GM18502 (cell line): Measurements from ENCODE around the gene DEPDC1.
A peak's percentile ranks its signal among the peaks of the same experiment; 100 is the strongest.
"Not testable (repeated sequence)": the region's sequence is repeated elsewhere in the genome, so short reads cannot be mapped to it uniquely, and the experiment has no call there.

ENCODE experiments used
- ATAC-seq: cut with Tn5 transposase; IDR thresholded peaks from one replicate; pipeline ENCODE4 v1.9.1; 2021; ENCODE audit warnings: mild to moderate bottlenecking; ENCODE audit not compliant: unreplicated experiment, poor library complexity

The DEPDC1 gene

GRCh38 chr1:68496680-68497357 lies at the start of gene DEPDC1:
Gene DEPDC1, minus strand, starts transcription at chr1:68497082. Its CDS starts 83 bp downstream, at chr1:68496999.
- peak; percentile 94 for ATAC-seq

GRCh38 chr1:68544651-68545050 lies 47.8 kb upstream of the DEPDC1 start:
- no peak for ATAC-seq

- ATAC-seq, result no peak
Measured at GRCh38 chr1:68542586-68542985, 45.7 kb upstream of the DEPDC1 start.

- ATAC-seq, result no peak
Measured at GRCh38 chr1:68538941-68539340, 42.1 kb upstream of the DEPDC1 start.

GRCh38 chr1:68528243-68528642 lies 31.4 kb upstream of the DEPDC1 start:
- ATAC-seq, result no peak

- no peak for ATAC-seq
Measured at GRCh38 chr1:68525781-68526180, 28.9 kb upstream of the DEPDC1 start.

- ATAC-seq, result no peak
Measured at GRCh38 chr1:68521286-68521685, 24.4 kb upstream of the DEPDC1 start.

- no peak for ATAC-seq
Measured at GRCh38 chr1:68516066-68516465, 19.2 kb upstream of the DEPDC1 start.

GRCh38 chr1:68511254-68511653 lies 14.4 kb upstream of the DEPDC1 start:
- ATAC-seq, result no peak

- ATAC-seq, result no peak
Measured at GRCh38 chr1:68506386-68506785, 9.5 kb upstream of the DEPDC1 start.

GRCh38 chr1:68503085-68503484 lies 6.2 kb upstream of the DEPDC1 start:
- ATAC-seq, result no peak

GRCh38 chr1:68497358-68497698 lies 446 bp upstream of the DEPDC1 start:
- peak; percentile 24 for ATAC-seq

- peak; percentile 29 for ATAC-seq
Measured at GRCh38 chr1:68495968-68496679, 758 bp downstream of the DEPDC1 start.

- no peak for ATAC-seq
Measured at GRCh38 chr1:68495532-68495931, 1.4 kb downstream of the DEPDC1 start.

GRCh38 chr1:68493193-68493592 lies 3.7 kb downstream of the DEPDC1 start:
- no peak for ATAC-seq

GRCh38 chr1:68492255-68492654 lies 4.6 kb downstream of the DEPDC1 start:
- not testable (repeated sequence) for ATAC-seq

- no peak for ATAC-seq
Measured at GRCh38 chr1:68490046-68490651, 6.7 kb downstream of the DEPDC1 start.

GRCh38 chr1:68485431-68486022 lies 11.4 kb downstream of the DEPDC1 start:
- no peak for ATAC-seq

GRCh38 chr1:68484618-68485017 lies 12.3 kb downstream of the DEPDC1 start:
- no peak for ATAC-seq

- ATAC-seq, result no peak
Measured at GRCh38 chr1:68481041-68481440, 15.8 kb downstream of the DEPDC1 start.

- ATAC-seq, result no peak
Measured at GRCh38 chr1:68479501-68479900, 17.4 kb downstream of the DEPDC1 start.
